Mesendoderm (in vitro differentiated cells): ENCODE results near the gene TTC34.
"Not testable (repeated sequence)": the region's sequence is repeated elsewhere in the genome, so short reads cannot be mapped to it uniquely, and the experiment has no call there.

Source experiments
- DNase-seq: peaks from one replicate; pipeline ENCODE4 v3.0.0; 2013
- H2AK5ac ChIP-seq: 2 replicates; pipeline ENCODE4 v1.6.1; 2013; ENCODE audit warnings: low read length, inconsistent platforms
- H2BK120ac ChIP-seq: 2 replicates; pipeline ENCODE4 v1.6.1; 2013; ENCODE audit warnings: low read depth, mild to moderate bottlenecking, low read length, moderate library complexity, mixed read lengths
- H2BK15ac ChIP-seq: replicated peaks from 2 replicates; pipeline ENCODE4 v1.6.1; 2013; ENCODE audit warnings: low read depth, mild to moderate bottlenecking, moderate library complexity
- H2BK5ac ChIP-seq: 2 replicates; pipeline ENCODE4 v1.6.1; 2013; ENCODE audit warnings: low read length, inconsistent platforms
- H3K18ac ChIP-seq: 2 replicates; pipeline ENCODE4 v1.6.1; 2013; ENCODE audit warnings: mild to moderate bottlenecking, low read length, mixed read lengths
- H3K23ac ChIP-seq: one replicate; pipeline ENCODE4 v1.6.1; 2013; ENCODE audit warnings: low read length
- H3K27ac ChIP-seq: 2 replicates; pipeline ENCODE4 v1.5.1; 2013; ENCODE audit warnings: low read depth, mild to moderate bottlenecking, inconsistent platforms, low read length, moderate library complexity
- H3K27me3 ChIP-seq: 2 replicates; pipeline ENCODE4 v1.6.1; 2013; ENCODE audit warnings: low read length, control low read depth, mild to moderate bottlenecking, inconsistent platforms; ENCODE audit not compliant: insufficient read depth, poor library complexity
- H3K36me3 ChIP-seq: 2 replicates; pipeline ENCODE4 v1.6.1; 2013; ENCODE audit warnings: low read length, inconsistent platforms; ENCODE audit not compliant: control insufficient read depth, insufficient read depth
- H3K4ac ChIP-seq: one replicate; pipeline ENCODE4 v1.6.1; 2013; ENCODE audit warnings: low read depth, mild to moderate bottlenecking, low read length, moderate library complexity
- H3K4me1 ChIP-seq: 2 replicates; pipeline ENCODE4 v1.6.1; 2013; ENCODE audit warnings: low read depth, low read length, inconsistent platforms; ENCODE audit not compliant: control insufficient read depth
- H3K4me2 ChIP-seq: 2 replicates; pipeline ENCODE4 v1.6.1; 2013; ENCODE audit warnings: low read length
- H3K4me3 ChIP-seq: 2 replicates; pipeline ENCODE4 v1.5.1; 2013; ENCODE audit warnings: mild to moderate bottlenecking, low read length
- H3K56ac ChIP-seq: one replicate; pipeline ENCODE4 v1.6.1; 2013; ENCODE audit warnings: low read length
- H3K79me1 ChIP-seq: 2 replicates; pipeline ENCODE4 v1.6.1; 2013; ENCODE audit warnings: low read length, inconsistent platforms
- H3K79me2 ChIP-seq: 2 replicates; pipeline ENCODE4 v1.6.1; 2013; ENCODE audit warnings: mild to moderate bottlenecking, low read length; ENCODE audit not compliant: control insufficient read depth, insufficient read depth
- H3K9ac ChIP-seq: 2 replicates; pipeline ENCODE4 v1.6.1; 2013; ENCODE audit warnings: low read length, inconsistent platforms
- H4K5ac ChIP-seq: one replicate; pipeline ENCODE4 v1.6.1; 2013; ENCODE audit warnings: low read length
- H4K8ac ChIP-seq: one replicate; pipeline ENCODE4 v1.6.1; 2013; ENCODE audit warnings: low read depth, mild to moderate bottlenecking, control low read depth, low read length, moderate library complexity
- WGBS: extraction: QIAGEN DNeasy Blood & Tissue Kit; methylation state at CpG from one replicate; pipeline ENCODE4 v1.1.7; 2013; ENCODE audit warnings: low lambda C conversion rate, missing lambda C conversion rate; ENCODE audit not compliant: insufficient coverage; ENCODE audit errors: extremely low coverage; 5-methylcytosine and 5-hydroxymethylcytosine counted together

Gene TTC34

DNA sequence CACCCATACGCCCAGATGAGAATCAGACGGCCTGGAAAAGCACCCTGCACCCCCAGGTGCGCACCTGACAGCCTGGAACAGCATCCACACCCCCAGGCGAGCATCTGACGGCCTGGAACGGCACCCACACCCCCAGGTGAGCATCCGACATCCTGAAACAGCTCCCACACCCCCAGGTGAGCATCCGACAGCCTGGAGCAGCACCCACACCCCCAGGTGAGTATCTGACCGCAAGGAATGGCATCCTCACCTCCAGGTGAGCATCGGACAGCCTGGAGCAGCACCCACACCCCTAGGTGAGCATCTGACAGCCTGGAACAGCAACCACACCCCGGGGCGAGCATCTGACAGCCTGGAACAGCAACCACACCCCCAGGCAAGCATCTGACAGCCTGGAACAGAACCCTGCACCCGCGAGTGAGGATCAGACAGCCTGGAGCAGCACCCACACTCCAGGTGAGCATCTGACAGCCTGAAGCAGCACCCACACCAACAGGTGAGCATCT lies 147.0 kb downstream of the TTC34 start:
- not testable (repeated sequence) for DNase-seq, H2BK120ac ChIP-seq, H3K56ac ChIP-seq, H3K36me3 ChIP-seq, H2BK15ac ChIP-seq, H3K27ac ChIP-seq, H3K4ac ChIP-seq, H3K23ac ChIP-seq, H3K9ac ChIP-seq, H2BK5ac ChIP-seq, H2AK5ac ChIP-seq, H4K5ac ChIP-seq, H4K8ac ChIP-seq, H3K79me2 ChIP-seq, H3K79me1 ChIP-seq, H3K4me1 ChIP-seq, H3K18ac ChIP-seq, H3K27me3 ChIP-seq, H3K4me2 ChIP-seq
- WGBS: no CpG with 5 or more reads among the region's 14 CpGs
- peak overlapping the region; percentile 11 for H3K4me3 ChIP-seq

DNA sequence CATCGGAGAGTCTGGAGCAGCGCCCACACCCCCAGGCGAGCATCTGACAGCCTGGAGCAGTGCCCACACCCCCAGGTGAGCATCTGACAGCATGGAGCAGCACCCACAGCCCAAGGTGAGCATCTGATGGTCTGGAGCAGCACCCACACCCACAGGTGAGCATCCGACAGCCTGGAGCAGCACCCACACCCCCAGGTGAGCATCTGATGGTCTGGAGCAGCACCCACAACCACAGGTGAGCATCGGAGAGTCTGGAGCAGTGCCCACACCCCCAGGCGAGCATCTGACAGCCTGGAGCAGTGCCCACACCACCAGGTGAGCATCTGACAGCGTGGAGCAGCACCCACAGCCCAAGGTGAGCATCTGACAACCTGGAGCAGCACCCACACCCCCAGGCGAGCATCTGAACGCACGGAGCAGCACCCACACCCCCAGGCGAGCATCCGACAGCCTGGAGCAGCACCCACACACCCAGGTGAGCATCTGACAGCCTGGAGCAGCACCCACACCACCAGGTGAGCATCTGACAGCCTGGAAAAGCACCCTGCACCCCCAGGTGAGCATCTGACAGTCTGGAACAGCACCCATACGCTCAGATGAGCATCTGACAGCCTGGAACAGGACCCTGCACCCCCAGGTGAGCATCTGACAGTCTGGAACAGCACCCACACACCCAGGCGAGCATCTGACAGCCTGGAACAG lies 147.6 kb downstream of the TTC34 start:
- not testable (repeated sequence) for H2BK5ac ChIP-seq, H3K9ac ChIP-seq, H3K79me1 ChIP-seq, H2BK15ac ChIP-seq, H3K18ac ChIP-seq, H3K4me1 ChIP-seq, H3K36me3 ChIP-seq, H3K27me3 ChIP-seq, H3K79me2 ChIP-seq, H2BK120ac ChIP-seq, H3K4ac ChIP-seq, H4K8ac ChIP-seq, H3K23ac ChIP-seq, H3K27ac ChIP-seq, H2AK5ac ChIP-seq, H4K5ac ChIP-seq, H3K56ac ChIP-seq, H3K4me2 ChIP-seq, DNase-seq
- peak overlapping the region; percentile 11 for H3K4me3 ChIP-seq
- no CpG with 5 or more reads among the region's 14 CpGs for WGBS

DNA sequence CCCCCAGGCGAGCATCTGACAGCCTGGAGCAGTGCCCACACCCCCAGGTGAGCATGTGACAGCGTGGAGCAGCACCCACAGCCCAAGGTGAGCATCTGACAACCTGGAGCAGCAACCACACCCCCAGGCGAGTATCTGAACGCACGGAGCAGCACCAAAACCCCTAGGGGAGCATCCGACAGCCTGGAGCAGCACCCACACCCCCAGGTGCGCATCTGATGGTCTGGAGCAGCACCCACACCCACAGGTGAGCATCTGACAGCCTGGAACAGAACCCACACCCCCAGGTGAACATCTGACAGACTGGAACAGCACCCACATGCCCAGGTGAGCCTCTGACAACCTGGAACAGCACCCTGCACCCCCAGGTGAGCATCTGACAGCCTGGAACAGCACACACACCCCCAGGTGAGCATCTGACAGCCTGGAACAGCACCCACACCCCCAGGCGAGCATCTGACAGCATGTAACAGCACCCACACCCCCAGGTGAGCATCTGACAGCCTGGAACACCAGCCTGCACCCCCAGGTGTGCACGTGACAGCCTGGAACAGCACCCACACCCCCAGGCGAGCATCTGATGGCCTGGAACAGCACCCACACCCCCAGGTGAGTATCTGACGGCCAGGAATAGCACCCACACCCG lies 148.4 kb downstream of the TTC34 start:
- H3K56ac ChIP-seq, H4K5ac ChIP-seq, H3K9ac ChIP-seq, H3K4ac ChIP-seq, DNase-seq, H3K4me1 ChIP-seq, H2AK5ac ChIP-seq, H3K36me3 ChIP-seq, H3K18ac ChIP-seq, H3K79me2 ChIP-seq, H3K27ac ChIP-seq, H3K27me3 ChIP-seq, H4K8ac ChIP-seq, H2BK15ac ChIP-seq, H3K23ac ChIP-seq, H3K4me2 ChIP-seq, H3K79me1 ChIP-seq, H3K4me3 ChIP-seq, H2BK5ac ChIP-seq, H2BK120ac ChIP-seq: not testable (repeated sequence)
- no CpG with 5 or more reads among the region's 12 CpGs for WGBS

DNA sequence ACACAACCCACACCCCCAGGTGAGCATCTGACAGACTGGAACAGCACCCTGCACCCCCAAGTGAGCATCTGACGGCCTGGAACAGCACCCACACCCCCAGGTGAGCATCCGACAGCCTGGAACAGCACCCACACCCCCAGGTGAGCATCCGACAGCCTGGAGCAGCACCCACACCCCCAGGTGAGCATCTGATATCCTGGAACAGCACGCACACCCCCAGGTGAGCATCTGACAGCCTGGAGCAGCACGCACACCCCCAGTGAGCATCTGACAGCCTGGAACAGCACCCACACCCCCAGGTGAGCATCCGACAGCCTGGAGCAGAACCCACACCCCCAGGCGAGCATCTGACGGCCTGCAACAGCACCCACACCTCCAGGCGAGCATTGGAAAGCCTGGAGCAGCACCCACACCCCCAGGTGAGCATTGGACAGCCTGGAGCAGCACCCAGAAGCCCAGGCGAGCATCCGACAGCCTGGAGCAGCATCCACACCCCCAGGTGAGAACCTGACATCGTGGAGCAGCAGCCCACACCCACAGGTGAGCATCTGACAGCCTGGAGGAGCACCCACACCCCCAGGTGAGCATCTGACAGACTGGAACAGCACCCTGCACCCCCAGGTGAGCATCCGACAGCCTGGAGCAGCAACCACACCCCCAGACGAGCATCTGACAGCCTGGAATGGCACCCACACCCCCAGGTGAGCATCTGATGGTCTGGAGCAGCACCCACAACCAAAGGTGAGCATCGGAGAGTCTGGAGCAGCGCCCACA lies 149.2 kb downstream of the TTC34 start:
- not testable (repeated sequence) for DNase-seq, H3K18ac ChIP-seq, H4K8ac ChIP-seq, H2BK120ac ChIP-seq, H3K79me2 ChIP-seq, H2AK5ac ChIP-seq, H4K5ac ChIP-seq, H3K56ac ChIP-seq, H2BK5ac ChIP-seq, H3K4me3 ChIP-seq, H3K4me2 ChIP-seq, H3K36me3 ChIP-seq, H3K23ac ChIP-seq, H3K27me3 ChIP-seq, H3K4me1 ChIP-seq, H3K9ac ChIP-seq, H3K79me1 ChIP-seq, H3K4ac ChIP-seq, H2BK15ac ChIP-seq, H3K27ac ChIP-seq
- WGBS: no CpG with 5 or more reads among the region's 16 CpGs

DNA sequence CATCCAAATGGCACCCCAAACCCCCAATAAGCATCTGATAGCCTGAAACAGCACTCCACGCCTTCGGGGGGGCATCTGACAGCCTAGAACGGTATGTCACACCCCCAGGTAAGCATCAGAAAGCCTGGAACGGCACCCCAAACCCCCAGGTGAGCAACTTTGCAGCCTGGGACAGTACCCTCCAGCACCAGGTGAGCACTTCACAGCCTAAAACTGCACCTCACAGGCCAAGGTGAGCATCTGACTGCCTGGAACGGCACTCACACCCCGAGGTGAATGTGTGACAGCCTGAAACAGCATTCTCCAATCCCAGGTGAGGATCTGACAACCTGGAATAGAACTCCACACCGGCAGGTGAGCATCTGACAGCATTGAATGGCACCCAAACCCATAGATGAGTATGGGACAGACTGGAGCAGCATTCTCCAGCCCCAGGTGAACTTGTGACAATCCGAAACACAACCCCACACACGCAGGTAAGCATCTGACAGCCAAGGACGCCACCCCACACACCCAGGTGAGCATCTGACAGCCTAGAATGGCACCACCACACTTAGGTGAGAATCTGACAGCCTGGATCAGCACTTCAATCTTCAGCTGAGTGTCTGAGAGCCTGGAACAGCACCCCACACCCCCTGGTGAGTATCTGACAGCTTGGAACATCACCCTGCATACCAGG lies 150.4 kb downstream of the TTC34 start:
- DNase-seq: no peak
- Histone ChIP-seq H3K4me1 (no peaks in the 10 kb centered on the region), H3K79me2 (no peaks in the 10 kb centered on the region), H4K8ac (no peak overlapping the region), H3K18ac (no peak overlapping the region), H2BK15ac (no peak overlapping the region), H3K27ac (no peak overlapping the region), H3K36me3 (no peaks in the 10 kb centered on the region), H2BK5ac (no peak overlapping the region), H3K56ac (no peak overlapping the region), H2BK120ac (no peak overlapping the region), H3K27me3 (no peaks in the 10 kb centered on the region), H2AK5ac (no peak overlapping the region), H3K4ac (no peak overlapping the region), H3K4me2 (no peak overlapping the region), H3K79me1 (no peaks in the 10 kb centered on the region), H3K23ac (no peak overlapping the region), H3K4me3 (no peak overlapping the region), H3K9ac (no peak overlapping the region), H4K5ac (no peak overlapping the region)
- WGBS: no CpG with 5 or more reads among the region's 10 CpGs
